Kidney (tissue), 14 donors: ENCODE data around the gene RAD51B. TPM values are rescaled to one million over a fixed set of nuclear protein-coding genes. Genes with fewer than 3 reads are reported as not detected.

Experiments
- DNase-seq, 5 donors: peaks; one replicate each; pipeline ENCODE4 v3.0.0-alpha.2; 2013 to 2020
- FAIRE-seq: peaks from 2 replicates; lab custom pipeline; 2012; peaks lifted over from hg19 to GRCh38; lab: Jason Lieb, UNC
- H3K27ac ChIP-seq, 2 donors: one replicate each; pipeline ENCODE4 v1.7.0; 2013; ENCODE audit warnings: low read depth in 2 of 2, low read length in 2 of 2, inconsistent platforms in 1 of 2
- H3K27me3 ChIP-seq: one replicate; pipeline ENCODE4 v1.7.1; 2013; ENCODE audit warnings: low read length, inconsistent platforms; ENCODE audit not compliant: control insufficient read depth, insufficient read depth
- H3K36me3 ChIP-seq, 3 donors: one replicate each; pipeline versions ENCODE4 v1.7.0 to v1.7.1; 2013; ENCODE audit warnings: low read length in 3 of 3, control low read depth in 1 of 3, inconsistent platforms in 1 of 3; ENCODE audit not compliant: insufficient read depth in 3 of 3, control insufficient read depth in 2 of 3
- H3K4me1 ChIP-seq, 3 donors: one replicate each; pipeline versions ENCODE4 v1.7.0 to v1.7.1; 2013; ENCODE audit warnings: low read length in 3 of 3, inconsistent platforms in 1 of 3, low read depth in 1 of 3; ENCODE audit not compliant: control insufficient read depth in 2 of 3, insufficient read depth in 2 of 3
- H3K4me3 ChIP-seq, 3 donors: one replicate each; pipeline versions ENCODE4 v1.7.0 to v1.8.1; 2013; ENCODE audit warnings: low read length in 3 of 3, control low read depth in 1 of 3, inconsistent platforms in 1 of 3
- H3K9ac ChIP-seq, 3 donors: one replicate each; pipeline versions ENCODE4 v1.7.0 to v1.7.1; 2013; ENCODE audit warnings: low read length in 3 of 3, control low read depth in 1 of 3, inconsistent platforms in 1 of 3
- H3K9me3 ChIP-seq, 3 donors: one replicate each; pipeline versions ENCODE4 v1.7.0 to v1.7.1; 2013; ENCODE audit warnings: low read length in 3 of 3, control low read depth in 1 of 3, inconsistent platforms in 1 of 3; ENCODE audit not compliant: control insufficient read depth in 2 of 3, insufficient read depth in 1 of 3
- CTCF ChIP-seq: IDR thresholded peaks from 3 replicates; pipeline ENCODE4 v1.5.1; 2012; ENCODE audit warnings: mild to moderate bottlenecking, moderate library complexity, borderline replicate concordance; ENCODE audit not compliant: insufficient read depth; ENCODE audit errors: extremely low read depth
- intact Hi-C: fragments of 100-400 bp; cut with DNase I; formaldehyde crosslinking; loops from one replicate; pipeline ENCODE4 v1.11.1; 2022
- polyA plus RNA-seq: library from polyadenylated mRNA; stranded (reverse); fragments of 350-450 nt; fragmentation: Illumina TruSeq; extraction: RNeasy Lipid Tissue Mini Kit (QIAGEN cat#74804); gene quantifications from one replicate; pipeline ENCODE4 v1.2.3, GENCODE V29; 2014; ENCODE audit warnings: low read depth, low replicate concordance; ENCODE audit not compliant: insufficient read depth
- total RNA-seq: library from RNA; stranded (reverse); fragmentation: NEBNext Ultra II Directional; extraction: Animal tissue kit (Norgen Biotek cat#: 25700); gene quantifications from one replicate; pipeline ENCODE4 v1.2.1, GENCODE V29; 2021
- donor health status: control.
- donor health status: control.
- donor health status: control.
- donor health status: control.
- donor health status: control.
- donor health status: DM: yes; HTN: yes; CAD: no.
- donor health status: Normal renal cell carcinoma (clear cell type).

Gene RAD51B
- total and polyA plus RNA-seq, 2 donors from 2014 or later, result 6.9 to 18.0 TPM

GRCh38 chr14:68632054-68632895 is 812.7 kb downstream of the RAD51B start:
- Histone ChIP-seq H3K9me3 (no peaks in the 10 kb centered on the region), H3K27me3 (no peaks in the 10 kb centered on the region), H3K9ac (no peak overlapping the region), H3K4me1 (peaks cover 9 to 23% (median 13%) of the 10 kb centered on the region in 3 donors), H3K27ac (no peak overlapping the region), H3K4me3 (no peak overlapping the region), H3K36me3 (no peaks in the 10 kb centered on the region)
- intact Hi-C loops, result no loop called here
- TF ChIP-seq CTCF, result no peak
- peak in 1 of 5 donors; percentile 42 for DNase-seq
- no peak for FAIRE-seq

- H3K4me3 ChIP-seq, result no peak overlapping the region
- no peaks in the 10 kb centered on the region for H3K36me3 ChIP-seq
- H3K27ac ChIP-seq, result no peak overlapping the region
- no peak for TF ChIP-seq CTCF
- FAIRE-seq, result no peak
- H3K9me3 ChIP-seq, result no peaks in the 10 kb centered on the region
- peak in 4 of 5 donors; percentile 76 to 95 (median 78) for DNase-seq
- intact Hi-C loops, result no loop called here
- peaks cover 6 to 18% (median 16%) of the 10 kb centered on the region in 3 donors for H3K4me1 ChIP-seq
- no peaks in the 10 kb centered on the region for H3K27me3 ChIP-seq
- H3K9ac ChIP-seq, result no peak overlapping the region
Measured at GRCh38 chr14:68633131-68633991, 813.8 kb downstream of the RAD51B start.

- DNase-seq (peak in 4 of 5 donors; percentile 91 to 93 (median 92)), FAIRE-seq (no peak)
- no peak for TF ChIP-seq CTCF
- Histone ChIP-seq H3K27me3 (no peaks in the 10 kb centered on the region), H3K36me3 (no peaks in the 10 kb centered on the region), H3K4me1 (peaks cover 6 to 26% (median 26%) of the 10 kb centered on the region in 3 donors), H3K9ac (no peak overlapping the region), H3K27ac (no peak overlapping the region), H3K9me3 (no peaks in the 10 kb centered on the region), H3K4me3 (no peak overlapping the region)
- intact Hi-C loops, result no loop called here
Measured at GRCh38 chr14:68634332-68634731, 814.8 kb downstream of the RAD51B start.
